ENCODE measurements around the gene CTCF. TPM values are rescaled to one million over a fixed set of nuclear protein-coding genes. Genes with fewer than 3 reads are reported as not detected.
"Not testable (repeated sequence)": the region's sequence is repeated elsewhere in the genome, so short reads cannot be mapped to it uniquely, and the experiment has no call there.

The CTCF gene
- total RNA-seq = 54.0 TPM

DNA sequence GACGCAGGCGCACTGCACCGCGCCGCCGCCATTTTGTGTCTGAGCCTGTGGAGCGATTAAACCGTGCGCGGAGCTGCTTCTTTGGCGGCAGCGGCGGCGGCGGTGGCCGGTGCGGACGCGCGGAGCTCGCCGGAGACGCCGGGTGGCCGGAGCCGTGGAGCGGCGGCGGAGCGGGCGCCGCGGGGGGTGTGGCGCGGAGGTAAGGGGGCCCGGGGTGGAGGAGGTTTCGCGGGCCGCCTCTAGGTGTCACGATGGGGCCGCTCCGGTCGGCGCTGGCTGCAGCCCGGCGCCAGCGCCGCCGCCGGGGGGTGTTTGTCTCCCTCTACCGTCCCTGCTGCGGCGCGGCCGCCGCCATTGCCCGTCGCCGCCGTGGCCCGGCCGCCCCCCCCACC, at the start of gene CTCF:
Gene CTCF, plus strand, starts transcription at position 1 of the 392 bp plus-strand sequence. CDS start 48,307 bp downstream, outside the sequence.
- DNase-seq = peak; percentile 80

- DNase-seq = not testable (repeated sequence)
Observed at GRCh38 chr16:67513892-67514291, 48.4 kb upstream of the CTCF start.

DNA sequence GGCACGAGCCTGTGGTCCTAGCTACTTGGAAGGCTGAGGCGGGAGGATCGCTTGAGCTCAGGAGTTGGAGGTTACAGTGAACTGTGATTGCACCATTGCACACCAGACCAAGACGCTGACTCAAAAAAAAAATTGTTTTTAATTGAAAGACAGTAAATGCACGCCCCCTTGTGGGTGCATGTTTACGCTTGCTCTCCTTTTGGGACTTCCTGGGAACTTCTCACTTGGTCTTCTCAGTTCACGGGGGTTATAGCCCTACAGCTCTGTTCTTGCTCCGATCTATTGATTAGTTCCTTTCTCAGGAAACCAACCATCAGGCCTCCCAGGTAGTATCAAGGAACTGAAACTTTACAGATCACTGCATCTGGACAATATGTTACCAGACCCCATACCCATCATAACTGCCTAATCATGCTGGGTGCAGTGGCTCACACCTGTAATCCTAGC, 47.9 kb upstream of the CTCF start:
- DNase-seq = no peak

- DNase-seq = no peak
Observed at GRCh38 chr16:67516296-67517154, 45.8 kb upstream of the CTCF start.

- no peak for DNase-seq
Observed at GRCh38 chr16:67517155-67517445, 45.2 kb upstream of the CTCF start.

DNA sequence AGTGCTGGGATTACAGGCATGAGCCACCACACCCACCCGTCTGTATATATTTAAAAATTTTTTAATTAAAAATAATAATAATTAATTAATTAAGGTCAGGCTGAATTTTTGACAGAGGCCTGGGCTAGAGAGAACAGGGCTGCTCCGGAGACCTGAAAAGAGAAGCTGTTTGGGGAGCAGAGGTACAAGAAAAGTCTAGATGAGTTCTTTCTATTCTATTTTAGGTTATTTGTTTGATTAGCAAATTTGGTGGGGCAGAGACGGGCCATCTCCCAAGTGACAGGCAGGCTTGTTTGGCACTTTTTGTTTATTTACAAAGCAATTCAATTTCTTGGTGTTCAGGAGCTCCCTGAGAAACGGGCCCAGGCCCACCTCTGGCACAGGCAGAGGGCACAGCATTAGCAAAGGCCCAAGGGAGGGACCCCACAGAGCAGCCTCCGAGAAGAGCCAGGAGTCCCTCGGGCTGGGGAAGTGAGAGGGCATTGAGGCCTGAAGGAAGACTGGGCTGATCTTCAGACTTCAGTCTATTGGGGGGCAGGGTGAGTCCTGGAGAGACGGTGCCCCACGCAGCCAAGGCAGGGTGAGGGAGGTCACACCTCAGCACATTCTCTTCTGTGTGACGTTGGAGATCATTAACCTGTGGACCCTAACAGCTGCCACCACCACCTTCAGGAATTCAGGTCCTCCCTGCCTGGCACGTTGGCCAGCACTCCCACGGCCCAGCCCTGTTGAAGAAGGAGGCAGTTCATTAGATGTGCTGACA, 44.5 kb upstream of the CTCF start:
- no peak for DNase-seq

DNA sequence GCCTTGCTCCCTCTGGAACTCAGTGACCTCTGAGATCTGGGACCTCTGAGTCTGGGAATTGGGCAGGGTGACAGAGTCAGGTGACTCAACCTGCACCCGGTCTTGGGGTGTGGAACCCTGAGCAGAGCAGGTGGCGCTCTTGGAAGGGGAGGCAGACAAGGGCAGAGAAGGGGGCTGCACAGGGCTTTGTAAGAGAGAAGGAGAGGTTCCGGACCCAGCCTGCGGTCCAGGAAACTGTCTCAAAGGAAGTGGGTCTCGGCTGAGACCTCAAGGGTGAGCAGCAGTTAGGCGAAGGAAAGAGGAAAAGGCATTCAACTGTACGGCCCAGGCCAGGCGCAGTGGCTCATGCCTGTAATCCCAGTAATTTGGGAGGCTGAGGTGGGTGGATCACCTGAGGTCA, 43.6 kb upstream of the CTCF start:
- no peak for DNase-seq

DNA sequence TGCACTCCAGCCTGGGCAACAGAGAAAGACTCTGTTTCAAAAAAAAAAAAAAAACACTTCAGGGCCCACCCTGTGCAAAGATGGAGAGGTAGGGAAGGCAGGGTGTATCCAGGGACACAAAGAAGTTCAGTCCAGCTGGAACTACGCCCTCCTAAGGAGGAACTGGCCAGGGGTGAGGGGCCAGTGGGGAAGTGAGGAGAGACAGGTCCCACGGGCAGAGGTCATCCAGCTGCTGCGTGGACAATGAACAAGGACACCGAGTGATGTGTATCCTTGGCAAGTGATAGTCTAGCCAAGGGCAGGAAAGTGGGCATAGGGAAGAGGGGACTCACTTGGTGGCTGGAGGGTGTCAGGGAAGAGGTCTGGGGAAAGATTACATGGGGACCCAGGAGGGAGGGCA, 43.1 kb upstream of the CTCF start:
- no peak for DNase-seq

DNA sequence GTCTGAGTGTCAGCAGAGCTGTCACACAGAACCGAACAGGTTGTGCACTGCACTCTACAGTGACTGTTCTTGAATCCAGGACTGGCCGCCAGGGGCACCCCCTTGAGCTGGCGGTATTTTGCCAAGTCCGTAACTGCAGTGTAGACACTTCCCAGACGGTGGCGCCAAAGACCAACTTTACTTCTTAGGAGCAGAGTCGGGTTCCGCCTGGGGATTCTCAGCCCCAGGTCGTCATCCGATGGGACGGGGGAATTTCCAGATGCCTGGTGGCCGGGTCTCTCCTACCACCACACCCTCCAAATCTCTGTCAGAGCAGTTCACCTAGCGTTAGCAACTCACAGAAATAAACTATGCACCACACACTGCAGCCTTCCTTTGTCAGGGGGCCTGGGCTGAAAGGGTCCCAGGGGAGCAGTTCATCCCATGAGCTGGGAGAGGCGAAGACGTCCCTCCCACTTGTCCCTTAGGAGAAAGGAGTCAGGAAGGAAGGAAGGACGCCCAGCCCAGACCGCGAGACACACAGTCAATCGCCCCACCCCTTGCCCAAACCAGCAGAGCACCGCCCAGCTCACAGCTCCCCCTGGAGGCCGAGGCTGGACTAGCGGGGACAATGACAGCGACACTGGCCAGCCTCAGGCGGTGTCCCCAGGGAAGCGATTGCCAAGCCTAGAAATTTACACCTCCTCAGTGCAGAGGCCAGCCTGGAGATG, 41.1 kb upstream of the CTCF start:
- peak; percentile 85 for DNase-seq

DNA sequence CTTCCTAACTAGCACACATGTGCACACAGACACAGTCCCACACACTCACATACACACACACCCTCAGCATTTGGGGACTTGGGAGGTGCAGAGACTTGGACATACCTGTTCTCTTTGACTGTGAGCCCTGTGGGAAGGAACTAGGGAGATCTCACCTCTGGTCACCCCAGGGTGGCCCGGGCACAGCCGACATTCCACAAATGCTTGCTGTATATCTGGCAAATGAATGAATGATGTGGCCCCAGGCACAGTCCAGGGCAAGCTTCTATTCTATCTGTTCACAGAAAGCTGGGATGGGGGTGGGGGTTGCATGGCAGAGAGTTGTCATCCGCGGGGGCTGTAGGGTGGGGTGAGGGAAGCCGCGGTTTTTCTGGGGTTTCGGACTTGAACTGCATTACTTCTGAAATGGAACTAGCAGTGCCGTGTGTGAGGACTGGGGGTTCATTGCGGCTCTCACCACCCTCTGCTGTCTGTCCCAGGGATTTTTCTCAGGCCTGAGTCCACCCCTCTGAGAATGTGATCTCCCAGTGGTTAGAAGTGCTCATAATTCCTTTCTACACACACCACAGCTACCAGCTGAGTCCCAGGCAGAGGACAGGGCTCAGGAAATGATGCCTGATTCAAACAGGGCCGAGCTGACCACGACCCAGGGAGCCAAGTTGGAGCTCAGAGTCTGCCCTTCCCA, 37.0 kb upstream of the CTCF start:
- no peak for DNase-seq

DNA sequence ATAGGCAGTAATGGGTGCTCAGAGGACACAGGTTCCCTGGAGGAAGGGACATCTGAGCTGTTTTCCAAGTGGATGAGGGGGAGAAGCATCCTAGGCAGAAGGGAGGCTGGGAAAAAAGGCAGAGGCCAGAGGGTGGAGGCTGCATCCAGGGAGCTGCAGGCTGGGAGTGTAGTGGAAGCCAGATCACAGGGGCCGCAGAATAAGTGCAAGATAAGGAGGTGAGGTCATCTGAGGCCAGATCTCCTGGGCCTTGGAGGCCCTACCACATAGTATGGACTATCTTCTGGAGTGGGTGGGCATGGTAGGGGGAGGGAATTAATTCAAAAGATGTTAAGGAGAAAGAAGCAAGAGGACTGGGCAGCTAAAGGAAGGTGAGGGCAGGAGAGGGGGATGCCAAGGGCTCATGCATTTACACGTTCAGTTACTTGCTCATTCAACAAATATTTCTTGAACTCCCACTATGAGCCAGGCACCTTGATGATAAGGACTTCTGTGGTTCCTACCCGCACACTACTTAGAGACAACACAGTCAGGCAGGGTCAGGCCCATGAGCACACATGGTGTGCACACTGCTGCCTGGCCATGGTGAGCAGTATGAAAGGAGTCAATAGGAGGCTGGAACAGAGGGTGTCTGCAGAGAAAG, 36.1 kb upstream of the CTCF start:
- no peak for DNase-seq

DNA sequence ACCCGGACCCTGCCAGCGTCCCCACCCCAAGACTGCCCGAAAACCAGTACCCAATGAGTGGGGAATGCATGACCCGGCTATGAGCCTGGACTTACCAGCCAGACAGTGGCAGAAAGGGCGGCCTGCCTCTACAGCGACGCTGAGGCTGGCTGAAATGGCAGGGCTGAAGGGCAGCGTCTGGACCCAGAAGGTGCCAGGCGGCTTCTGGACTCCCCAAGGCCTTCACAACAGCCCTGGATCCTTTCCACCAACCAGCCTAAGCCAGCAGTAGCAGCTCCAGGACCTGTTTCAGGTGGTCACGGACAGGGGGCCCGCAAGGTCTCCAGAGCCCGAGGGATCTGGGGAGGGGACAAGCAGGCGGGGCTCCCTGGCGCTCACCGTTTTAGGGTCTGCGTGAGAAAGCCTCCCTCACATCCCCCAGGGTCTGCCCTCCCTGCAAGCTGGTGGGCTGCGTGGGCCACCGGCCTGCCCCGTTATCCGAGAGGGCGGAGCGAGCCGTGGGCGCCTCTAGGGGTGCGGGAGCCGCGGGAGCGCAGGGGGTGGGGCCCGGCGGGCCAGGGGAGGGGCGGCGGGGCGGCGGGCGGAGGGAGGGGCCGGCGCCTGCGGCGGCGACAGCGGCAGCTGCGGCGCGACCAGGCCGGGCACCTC, 34.0 kb upstream of the CTCF start, which contains the start of gene RIPOR1:
Gene RIPOR1, plus strand, starts transcription at position 608 of the 648 bp plus-strand sequence. CDS start 9,618 bp downstream, outside the sequence.
- DNase-seq = peak; percentile 54

GRCh38 chr16:67528870-67529581, 33.3 kb upstream of the CTCF start:
- DNase-seq = no peak

DNA sequence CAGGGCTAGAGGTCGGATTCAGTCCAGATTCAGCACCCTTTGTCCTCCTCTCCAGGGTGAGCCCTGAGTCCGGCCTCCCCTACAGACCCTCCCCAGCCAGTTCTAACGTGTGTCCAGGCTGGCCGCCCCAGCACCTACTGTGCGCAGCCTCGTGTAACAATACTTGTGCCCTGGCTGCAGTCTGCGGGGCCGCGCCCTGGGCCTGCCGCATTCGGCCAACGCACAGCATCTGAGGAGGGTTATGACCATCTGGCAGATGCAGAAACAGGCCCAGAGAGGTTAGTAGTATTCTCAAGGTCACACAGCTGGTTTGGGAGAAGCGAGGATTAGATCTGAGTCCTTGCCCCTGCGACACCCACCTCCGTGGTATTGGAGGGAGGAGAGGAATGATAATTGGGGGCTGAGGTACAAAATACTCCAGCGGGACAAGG, 32.7 kb upstream of the CTCF start:
- no peak for DNase-seq

GRCh38 chr16:67530013-67530939, 32.0 kb upstream of the CTCF start:
- DNase-seq = peak; percentile 47

GRCh38 chr16:67531247-67531646, 31.1 kb upstream of the CTCF start:
- no peak for DNase-seq

DNA sequence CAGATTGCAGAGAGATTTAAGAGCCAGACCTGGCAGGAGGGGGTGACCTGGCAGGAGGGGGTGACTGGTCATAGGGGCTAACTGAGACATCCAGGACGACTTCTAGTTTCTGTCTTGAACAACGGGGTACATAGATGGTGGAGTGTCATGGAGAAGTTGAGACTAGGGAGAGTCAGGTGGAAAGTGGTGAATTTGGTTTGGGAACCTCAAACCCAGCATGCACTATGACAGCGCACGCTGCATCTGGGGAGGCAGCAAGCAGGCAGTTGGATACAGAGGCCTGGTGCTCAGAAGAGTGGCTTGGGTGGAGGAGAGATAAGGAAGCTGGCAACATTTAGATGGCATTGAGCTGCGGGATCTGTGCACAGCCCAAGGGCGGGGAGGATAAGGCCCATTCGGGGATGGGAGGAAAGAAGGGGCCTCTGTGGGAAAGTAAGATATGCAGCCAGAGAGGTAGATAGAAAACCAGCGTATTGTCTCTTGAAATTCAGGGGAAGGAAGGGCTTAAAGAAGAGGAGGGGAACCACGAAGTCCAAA, 29.2 kb upstream of the CTCF start:
- DNase-seq = no peak

DNA sequence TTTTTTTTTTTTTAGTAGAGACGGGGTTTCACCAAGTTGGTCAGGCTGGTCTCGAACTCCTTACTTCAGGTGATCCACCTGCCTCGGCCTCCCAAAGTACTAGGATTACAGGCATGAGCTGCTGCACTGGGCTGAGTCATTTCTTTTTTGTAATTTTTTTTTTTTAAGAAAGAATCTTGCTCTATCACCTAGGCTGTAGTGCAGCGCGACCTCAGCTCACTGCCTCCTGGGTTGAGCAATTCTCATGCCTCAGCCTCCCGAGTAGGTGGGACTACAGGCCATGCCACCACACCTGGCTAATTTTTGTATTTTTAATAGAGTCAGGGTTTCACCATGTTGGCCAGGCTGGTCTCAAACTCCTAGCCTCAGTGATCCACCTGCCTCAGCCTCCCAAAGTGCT, 28.3 kb upstream of the CTCF start:
- DNase-seq = not testable (repeated sequence)

DNA sequence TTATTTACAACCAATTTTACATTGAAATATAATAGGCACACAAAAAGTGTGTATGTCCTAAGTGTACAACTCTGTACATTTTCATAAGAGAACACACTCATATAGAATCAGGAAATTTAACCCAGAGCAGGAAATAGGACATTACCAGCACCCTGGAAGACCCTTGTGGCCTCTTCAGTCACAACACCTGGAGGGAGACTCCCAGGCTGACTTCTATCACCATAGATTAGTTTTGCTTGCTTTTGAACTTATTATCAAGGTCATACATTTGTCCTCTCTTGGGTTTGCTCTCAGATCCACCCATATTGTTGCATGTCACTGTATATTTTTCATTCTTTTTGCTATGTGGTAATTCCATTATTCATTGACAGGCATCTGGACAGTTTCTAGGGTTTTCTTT, 27.9 kb upstream of the CTCF start:
- no peak for DNase-seq
